Endodermal cell (in vitro differentiated cells): ENCODE measurements around the gene CREB3L2. TPM values are rescaled to one million over a fixed set of nuclear protein-coding genes. Genes with fewer than 3 reads are reported as not detected.

Experiments used
- DNase-seq: peaks from one replicate; pipeline ENCODE4 v3.0.0-alpha.2; 2017
- H3K27ac ChIP-seq: 2 replicates; pipeline ENCODE4 v1.5.1; 2013; ENCODE audit warnings: mild to moderate bottlenecking, low read depth, low read length, moderate library complexity
- H3K27me3 ChIP-seq: 2 replicates; pipeline ENCODE4 v1.6.1; 2013; ENCODE audit warnings: mild to moderate bottlenecking, low read length, moderate library complexity; ENCODE audit not compliant: insufficient read depth, control insufficient read depth, poor library complexity, severe bottlenecking
- H3K36me3 ChIP-seq: 2 replicates; pipeline ENCODE4 v1.7.0; 2013; ENCODE audit warnings: mild to moderate bottlenecking, low read length, moderate library complexity; ENCODE audit not compliant: control insufficient read depth, insufficient read depth
- H3K4me1 ChIP-seq: one replicate; pipeline ENCODE4 v1.7.0; 2013; ENCODE audit warnings: low read length; ENCODE audit not compliant: control insufficient read depth, insufficient read depth
- H3K4me3 ChIP-seq: 2 replicates; pipeline ENCODE4 v1.5.1; 2013; ENCODE audit warnings: mild to moderate bottlenecking, low read length, moderate library complexity
- H3K9ac ChIP-seq: 2 replicates; pipeline ENCODE4 v1.6.1; 2013; ENCODE audit warnings: mild to moderate bottlenecking, low read length, moderate library complexity; ENCODE audit not compliant: poor library complexity, severe bottlenecking; ENCODE audit errors: extremely low read depth
- H3K9me3 ChIP-seq: 2 replicates; pipeline ENCODE4 v1.6.1; 2013; ENCODE audit warnings: mild to moderate bottlenecking, low read length, moderate library complexity; ENCODE audit not compliant: control insufficient read depth
- H3K27ac Mint-ChIP-seq: 2 replicates; pipeline ENCODE4 v1.8.0; 2020; ENCODE audit warnings: mixed read lengths
- H3K27me3 Mint-ChIP-seq: 2 replicates; pipeline ENCODE4 v1.8.0; 2021; ENCODE audit warnings: mild to moderate bottlenecking, mixed read lengths; ENCODE audit not compliant: insufficient read depth
- H3K36me3 Mint-ChIP-seq: 2 replicates; pipeline ENCODE4 v1.8.0; 2020; ENCODE audit warnings: low read depth, mixed read lengths
- H3K4me1 Mint-ChIP-seq: 2 replicates; pipeline ENCODE4 v1.8.0; 2020; ENCODE audit warnings: mixed read lengths
- H3K4me3 Mint-ChIP-seq: 2 replicates; pipeline ENCODE4 v1.8.0; 2020; ENCODE audit warnings: mild to moderate bottlenecking, moderate library complexity, mixed read lengths
- H3K9me3 Mint-ChIP-seq: 2 replicates; pipeline ENCODE4 v1.8.0; 2020; ENCODE audit warnings: mild to moderate bottlenecking, mixed read lengths
- WGBS, 2 experiments: methylation state at CpG; one replicate each; pipeline versions ENCODE4 v1.1.5 to v1.1.7; 2013; ENCODE audit warnings: missing lambda C conversion rate in 2 of 2, mixed read lengths in 1 of 2; ENCODE audit not compliant: insufficient coverage in 1 of 2, insufficient read length in 1 of 2; 5-methylcytosine and 5-hydroxymethylcytosine counted together
- total RNA-seq, 2 donors: library from RNA; stranded (reverse); fragmentation: NEBNext Ultra II Directional in 1 of 2; extraction: Animal tissue kit (Norgen Biotek cat#: 25700) in 1 of 2; gene quantifications; 2 replicates in 1 of 2; 3 replicates in 1 of 2; pipeline ENCODE4 v1.2.1, GENCODE V29; 2021
- TF ChIP-seq, protein P1 (sequence below): fragments of 200-600 bp; sonication (generic); conservative IDR thresholded peaks from 2 replicates; pipeline ENCODE4 v1.5.0; 2021; ENCODE audit warnings: antibody characterized with exemption, mild to moderate bottlenecking

Gene CREB3L2
- total RNA-seq, 2 donors from 2014 or later = 48.2 to 80.2 TPM

- Mint-ChIP-seq H3K27me3 (no peaks in the 10 kb centered on the region), H3K4me3 (no peak overlapping the region), H3K27ac (no peak overlapping the region), H3K36me3 (peaks cover 20% of the 10 kb centered on the region), H3K4me1 (no peaks in the 10 kb centered on the region), H3K9me3 (peaks cover 3% of the 10 kb centered on the region)
- no peaks in the 10 kb centered on the region for H3K9me3 ChIP-seq
- no peak overlapping the region for H3K4me3 ChIP-seq
- TF ChIP-seq, protein P1, sequence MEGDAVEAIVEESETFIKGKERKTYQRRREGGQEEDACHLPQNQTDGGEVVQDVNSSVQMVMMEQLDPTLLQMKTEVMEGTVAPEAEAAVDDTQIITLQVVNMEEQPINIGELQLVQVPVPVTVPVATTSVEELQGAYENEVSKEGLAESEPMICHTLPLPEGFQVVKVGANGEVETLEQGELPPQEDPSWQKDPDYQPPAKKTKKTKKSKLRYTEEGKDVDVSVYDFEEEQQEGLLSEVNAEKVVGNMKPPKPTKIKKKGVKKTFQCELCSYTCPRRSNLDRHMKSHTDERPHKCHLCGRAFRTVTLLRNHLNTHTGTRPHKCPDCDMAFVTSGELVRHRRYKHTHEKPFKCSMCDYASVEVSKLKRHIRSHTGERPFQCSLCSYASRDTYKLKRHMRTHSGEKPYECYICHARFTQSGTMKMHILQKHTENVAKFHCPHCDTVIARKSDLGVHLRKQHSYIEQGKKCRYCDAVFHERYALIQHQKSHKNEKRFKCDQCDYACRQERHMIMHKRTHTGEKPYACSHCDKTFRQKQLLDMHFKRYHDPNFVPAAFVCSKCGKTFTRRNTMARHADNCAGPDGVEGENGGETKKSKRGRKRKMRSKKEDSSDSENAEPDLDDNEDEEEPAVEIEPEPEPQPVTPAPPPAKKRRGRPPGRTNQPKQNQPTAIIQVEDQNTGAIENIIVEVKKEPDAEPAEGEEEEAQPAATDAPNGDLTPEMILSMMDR = no peak
- no peak overlapping the region for H3K27ac ChIP-seq
- H3K36me3 ChIP-seq = peaks cover 36% of the 10 kb centered on the region
- no peak overlapping the region for H3K9ac ChIP-seq
- WGBS, 2 experiments = 98% methylated on average over 2 of the region's 2 CpGs; no CpG with 5 or more reads in 1 of the 2 experiments
- DNase-seq = no peak
- H3K4me1 ChIP-seq = no peaks in the 10 kb centered on the region
- no peaks in the 10 kb centered on the region for H3K27me3 ChIP-seq
Observed at GRCh38 chr7:137860542-137860941, 141.3 kb downstream of the CREB3L2 start.

GRCh38 chr7:137853053-137853452 is 148.8 kb downstream of the CREB3L2 start:
- no peak overlapping the region for H3K27ac Mint-ChIP-seq
- TF ChIP-seq, protein P1 = no peak
- no peaks in the 10 kb centered on the region for H3K9me3 ChIP-seq

DNA sequence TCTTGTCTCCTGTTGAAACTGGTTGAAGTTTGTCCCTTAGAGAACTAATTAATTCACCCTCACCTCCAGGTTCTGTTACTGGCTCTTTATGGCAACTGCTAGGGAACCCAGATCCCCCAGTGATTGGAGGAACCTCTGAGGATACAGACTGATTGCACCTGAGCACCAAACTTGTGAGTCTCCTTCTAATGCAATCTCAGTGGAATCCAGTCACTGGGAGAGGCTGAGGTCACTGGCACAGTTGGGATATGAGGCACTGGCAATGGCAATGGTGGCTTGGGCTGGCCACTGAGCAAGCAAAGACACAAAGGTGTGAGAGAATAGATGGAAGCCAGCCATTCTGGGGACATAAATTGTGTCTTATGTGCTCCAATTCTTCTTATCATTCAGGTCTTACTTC is 149.8 kb downstream of the CREB3L2 start:
- H3K27ac ChIP-seq = no peak overlapping the region
- Mint-ChIP-seq H3K9me3 (no peaks in the 10 kb centered on the region), H3K4me1 (no peaks in the 10 kb centered on the region), H3K4me3 (no peak overlapping the region), H3K27ac (no peak overlapping the region), H3K36me3 (no peaks in the 10 kb centered on the region), H3K27me3 (peaks cover 32% of the 10 kb centered on the region)
- H3K9me3 ChIP-seq = no peaks in the 10 kb centered on the region
- H3K27me3 ChIP-seq = peaks cover 27% of the 10 kb centered on the region
- peaks cover 4% of the 10 kb centered on the region for H3K36me3 ChIP-seq
- TF ChIP-seq, protein P1 = no peak
- H3K9ac ChIP-seq = no peak overlapping the region
- H3K4me1 ChIP-seq = no peaks in the 10 kb centered on the region
- H3K4me3 ChIP-seq = no peak overlapping the region
- no peak for DNase-seq

More at GRCh38 chr7:137853053-137853452, 148.8 kb downstream of the CREB3L2 start:
- no peaks in the 10 kb centered on the region for H3K36me3 Mint-ChIP-seq
- no peaks in the 10 kb centered on the region for H3K4me1 ChIP-seq
- WGBS, 2 experiments = 94 to 100% methylated on average over 1 of the region's 1 CpG
- H3K27me3 ChIP-seq = peaks cover 18% of the 10 kb centered on the region
- H3K4me3 Mint-ChIP-seq = no peak overlapping the region
- peaks cover 4% of the 10 kb centered on the region for H3K36me3 ChIP-seq
- H3K4me3 ChIP-seq = no peak overlapping the region
- H3K9me3 Mint-ChIP-seq = no peaks in the 10 kb centered on the region
- no peak overlapping the region for H3K9ac ChIP-seq
- no peak overlapping the region for H3K27ac ChIP-seq
- peaks cover 22% of the 10 kb centered on the region for H3K27me3 Mint-ChIP-seq
- H3K4me1 Mint-ChIP-seq = no peaks in the 10 kb centered on the region
- DNase-seq = no peak
